Fibroblast of pulmonary artery (primary cell): ENCODE data around the gene CSNK1D.

Experiments used
- DNase-seq: peaks from one replicate; pipeline ENCODE4 v3.0.0-alpha.2; 2010; ENCODE audit warnings: low read depth
- H3K4me3 ChIP-seq: replicated peaks from 2 replicates; pipeline ENCODE4 v1.5.1; 2011; ENCODE audit warnings: low read depth, mild to moderate bottlenecking, control low read depth, low read length, moderate library complexity
- CTCF ChIP-seq: IDR thresholded peaks from 2 replicates; pipeline ENCODE4 v1.5.1; 2011; ENCODE audit warnings: mild to moderate bottlenecking, control low read depth, low read length, inconsistent platforms; ENCODE audit errors: missing control alignments

The CSNK1D gene

GRCh38 chr17:82221341-82221902, 52.1 kb downstream of the CSNK1D start:
- no peak for TF ChIP-seq CTCF
- no peak overlapping the region for H3K4me3 ChIP-seq
- no peak for DNase-seq

GRCh38 chr17:82219753-82220709, 53.5 kb downstream of the CSNK1D start:
- TF ChIP-seq CTCF = no peak
- DNase-seq = no peak
- H3K4me3 ChIP-seq = no peak overlapping the region

- no peak overlapping the region for H3K4me3 ChIP-seq
- DNase-seq = no peak
- TF ChIP-seq CTCF = no peak
These were observed 54.4 kb downstream of the CSNK1D start for GRCh38 chr17:82219083-82219482.

- H3K4me3 ChIP-seq = no peak overlapping the region
- no peak for TF ChIP-seq CTCF
- DNase-seq = no peak
These were observed 55.0 kb downstream of the CSNK1D start for GRCh38 chr17:82218349-82219075.

- H3K4me3 ChIP-seq = no peak overlapping the region
- DNase-seq = peak; percentile 92
- no peak for TF ChIP-seq CTCF
These were observed 55.8 kb downstream of the CSNK1D start for GRCh38 chr17:82217530-82218204.

- no peak for DNase-seq
- no peak for TF ChIP-seq CTCF
These were observed 56.4 kb downstream of the CSNK1D start for GRCh38 chr17:82217120-82217529.

More at GRCh38 chr17:82217120-82217529, 56.4 kb downstream of the CSNK1D start:
- H3K4me3 ChIP-seq = no peak overlapping the region
